Measurements from ENCODE around the gene ATP5F1D. TPM values are rescaled to one million over a fixed set of nuclear protein-coding genes. Genes with fewer than 3 reads are reported as not detected.
"Not testable (repeated sequence)": the region's sequence is repeated elsewhere in the genome, so short reads cannot be mapped to it uniquely, and the experiment has no call there.

ATP5F1D gene
- total and polyA plus RNA-seq, 7 experiments from 2014 or later = 90.6 to 302 (median 114) TPM

DNA sequence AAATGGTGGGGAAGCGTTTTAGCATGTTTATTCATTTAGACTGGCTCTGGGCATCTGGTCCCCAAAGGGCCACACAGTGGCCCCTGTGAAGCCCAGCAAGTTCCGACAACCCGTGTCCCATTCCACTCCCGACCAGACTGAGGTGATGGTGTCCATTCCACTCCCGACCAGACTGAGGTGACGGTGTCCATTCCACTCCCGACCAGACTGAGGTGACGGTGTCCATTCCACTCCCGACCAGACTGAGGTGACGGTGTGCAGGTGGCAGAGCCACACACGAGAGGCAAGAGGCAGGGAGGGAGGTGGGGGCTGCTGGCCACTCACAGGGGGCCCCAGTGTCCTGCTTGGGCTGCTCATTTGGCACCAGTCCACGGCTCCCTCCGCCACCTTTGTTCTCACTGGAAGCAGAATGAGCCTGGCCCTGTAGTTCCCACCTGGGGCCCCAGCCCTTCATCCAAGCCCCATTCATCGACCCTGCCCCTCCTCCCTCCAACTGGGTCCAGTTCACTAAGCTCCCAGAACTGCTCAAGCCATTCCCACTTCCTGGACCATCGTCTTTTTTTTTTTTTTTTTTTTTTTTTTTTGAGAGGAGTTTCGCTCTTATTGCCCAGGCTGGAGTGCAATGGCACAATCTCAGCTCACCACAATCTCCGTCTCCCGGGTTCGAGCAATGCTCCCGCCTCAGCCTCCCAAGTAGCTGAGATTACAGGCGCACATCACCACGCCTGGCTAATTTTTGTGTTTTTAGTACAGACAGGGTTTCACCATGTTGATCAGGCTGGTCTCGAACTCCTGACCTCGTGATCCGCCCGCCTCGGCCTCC is 4.9 kb downstream of the ATP5F1D start:
- ATAC-seq; H3K36me3 Mint-ChIP-seq; H3K27ac ChIP-seq (ENCODE audit: low read depth, low read length); H3K27me3 ChIP-seq (ENCODE audit: control insufficient read depth in 2 of 2, insufficient read depth in 2 of 2, low read length in 2 of 2); H3K9me3 Mint-ChIP-seq; H3K9me3 ChIP-seq (ENCODE audit: control insufficient read depth in 2 of 3, low read length in 3 of 3); H3K36me3 ChIP-seq (ENCODE audit: control insufficient read depth in 2 of 3, insufficient read depth in 3 of 3, low read length in 3 of 3); H3K4me3 ChIP-seq (ENCODE audit: low read length); DNase-seq; H3K27me3 Mint-ChIP-seq: not testable (repeated sequence)
- peaks cover 3 to 24% (median 9%) of the 10 kb centered on the region in 7 donors for H3K4me1 Mint-ChIP-seq
- ChIA-PET CTCF (interaction anchor here (0.7 to 4.8 kb wide), 2 partner anchors 18 to 21 kb away, joined by 4 to 164 read pairs; partner anchors contain the start of gene CIRBP), POLR2A (interaction anchor here (0.6 to 7.7 kb wide), 5 partner anchors 16 to 262 kb away, joined by 3 to 366 read pairs (median 4); partner anchors contain the start of genes CIRBP and FAM174C)
- intact Hi-C loops (cut with micrococcal nuclease) = loop anchor here (10.0 kb wide), 4 partner anchors 158 to 582 kb away; partner anchors contain the start of genes DAZAP1 (in 1 of the 2), GAMT (in 1 of the 2), PTBP1 (in 1 of the 2) and RNF126 (in 1 of the 2)
- H3K27ac Mint-ChIP-seq = peak overlapping the region in 3 of 9 donors; percentile 26 to 82 (median 60)
- H3K4me1 ChIP-seq (ENCODE audit: control insufficient read depth in 2 of 2, insufficient read depth in 2 of 2, low read length in 2 of 2) = peaks cover 21 to 22% of the 10 kb centered on the region in 2 donors
- H3K4me3 Mint-ChIP-seq = peak overlapping the region in 4 of 10 donors; percentile 30 to 74 (median 46)

- ChIA-PET POLR2A (interaction anchor here (7.7 kb wide), 1 partner anchor 15 kb away, joined by 366 read pairs; the partner anchor contains the start of gene CIRBP), CTCF (no interaction called here)
- Histone ChIP-seq H3K36me3 (ENCODE audit: control insufficient read depth in 2 of 3, insufficient read depth in 3 of 3, low read length in 3 of 3) (peaks cover 0 to 11% (median 0%) of the 10 kb centered on the region in 3 experiments), H3K4me3 (ENCODE audit: low read length) (no peak overlapping the region), H3K27me3 (ENCODE audit: control insufficient read depth in 2 of 2, insufficient read depth in 2 of 2, low read length in 2 of 2) (no peaks in the 10 kb centered on the region), H3K4me1 (ENCODE audit: control insufficient read depth in 2 of 2, insufficient read depth in 2 of 2, low read length in 2 of 2) (peaks cover 13 to 17% of the 10 kb centered on the region in 2 donors), H3K27ac (ENCODE audit: low read depth, low read length) (peak overlapping the region; percentile 79), H3K9me3 (ENCODE audit: control insufficient read depth in 2 of 3, low read length in 3 of 3) (no peaks in the 10 kb centered on the region)
- no peak for DNase-seq
- ATAC-seq = no peak
- Mint-ChIP-seq H3K9me3 (peaks cover 0 to 3% (median 0%) of the 10 kb centered on the region in 11 donors), H3K4me3 (peak overlapping the region in 6 of 10 donors; percentile 3 to 73 (median 42)), H3K36me3 (peaks cover 0 to 9% (median 0%) of the 10 kb centered on the region in 5 donors), H3K27me3 (no peaks in the 10 kb centered on the region), H3K4me1 (peaks cover 0 to 14% (median 9%) of the 10 kb centered on the region in 7 donors), H3K27ac (peak overlapping the region in 3 of 9 donors; percentile 17 to 65 (median 25))
- intact Hi-C loops (cut with micrococcal nuclease) = loop anchor here (2.0 to 10.0 kb wide), 7 partner anchors 157 to 583 kb away; partner anchors contain the start of genes DAZAP1 (in 1 of the 2), GAMT (in 1 of the 2), PCSK4 (in 1 of the 2) and PTBP1 (in 1 of the 2)
Observed at GRCh38 chr19:1247748-1248138, 6.2 kb downstream of the ATP5F1D start.

- Mint-ChIP-seq H3K27ac (peak within 1 kb of the TSS in 6 of 9 donors; percentile 38 to 88 (median 71)), H3K9me3 (peaks cover 0 to 3% (median 0%) of the 10 kb centered on the region in 11 donors), H3K27me3 (no peaks in the 10 kb centered on the region), H3K4me3 (peak within 1 kb of the TSS; percentile 23 to 95 (median 68)), H3K36me3 (peaks cover 0 to 9% (median 0%) of the 10 kb centered on the region in 5 donors), H3K4me1 (peaks cover 0 to 10% (median 9%) of the 10 kb centered on the region in 7 donors)
- Histone ChIP-seq H3K27me3 (ENCODE audit: control insufficient read depth in 2 of 2, insufficient read depth in 2 of 2, low read length in 2 of 2) (no peaks in the 10 kb centered on the region), H3K4me1 (ENCODE audit: control insufficient read depth in 2 of 2, insufficient read depth in 2 of 2, low read length in 2 of 2) (peaks cover 16 to 18% of the 10 kb centered on the region in 2 donors), H3K36me3 (ENCODE audit: control insufficient read depth in 2 of 3, insufficient read depth in 3 of 3, low read length in 3 of 3) (peaks cover 0 to 11% (median 0%) of the 10 kb centered on the region in 3 experiments), H3K27ac (ENCODE audit: low read depth, low read length) (peak within 1 kb of the TSS; percentile 94), H3K9me3 (ENCODE audit: control insufficient read depth in 2 of 3, low read length in 3 of 3) (no peaks in the 10 kb centered on the region), H3K4me3 (ENCODE audit: low read length) (peak within 1 kb of the TSS; percentile 64)
- POLR2A ChIA-PET = interaction anchor here (0.7 to 2.2 kb wide), 5 partner anchors 13 to 168 kb away, joined by 3 to 20 read pairs (median 4); partner anchors contain the start of gene CIRBP
- CTCF ChIA-PET = interaction anchor here (0.9 to 1.0 kb wide), 2 partner anchors 15 to 18 kb away, joined by 4 to 5 read pairs; no protein-coding TSS in a partner anchor
- peak; percentile 43 to 85 (median 61) for DNase-seq
- ATAC-seq = peak; percentile 21
- intact Hi-C loops (cut with micrococcal nuclease) = loop anchor here (2.0 to 10.0 kb wide), 7 partner anchors 157 to 583 kb away; partner anchors contain the start of genes DAZAP1 (in 1 of the 2), GAMT (in 1 of the 2), PCSK4 (in 1 of the 2) and PTBP1 (in 1 of the 2)
Observed at GRCh38 chr19:1248139-1248785, 6.7 kb downstream of the ATP5F1D start, which contains the start of gene MIDN. Gene MIDN (plus strand): TSS chr19:1248583. CDS start chr19:1250297, 1,714 bp downstream.

DNA sequence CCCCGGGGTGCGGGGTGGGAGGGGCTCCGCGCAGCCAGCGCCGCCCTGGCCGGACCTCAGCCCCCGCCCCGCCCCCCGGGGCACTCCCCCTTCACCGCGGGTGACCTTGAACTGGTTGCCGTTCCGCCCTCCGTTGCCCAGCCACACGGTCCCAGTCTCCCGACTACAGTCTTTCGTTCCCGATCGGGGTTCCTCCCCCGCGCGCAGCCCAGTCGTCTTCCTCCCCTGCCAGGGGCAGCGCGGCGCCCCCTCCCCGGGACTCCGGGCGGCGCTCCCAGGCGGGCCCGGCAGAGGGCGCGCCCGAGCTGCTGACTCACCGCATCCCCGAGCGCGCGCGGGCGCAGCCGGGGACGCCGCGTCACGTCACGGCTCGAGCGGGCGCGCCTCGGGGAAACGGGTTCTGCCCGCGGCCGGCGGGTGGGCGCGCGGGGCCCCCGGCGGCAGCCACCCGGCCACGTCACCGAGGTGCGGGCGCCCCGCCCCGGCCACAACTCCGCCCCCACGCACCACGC is 7.3 kb downstream of the ATP5F1D start:
- POLR2A ChIA-PET = interaction anchor here (0.7 to 2.2 kb wide), 5 partner anchors 12 to 169 kb away, joined by 3 to 20 read pairs (median 4); partner anchors contain the start of gene CIRBP
- peak overlapping the region; percentile 64 for H3K4me3 ChIP-seq (ENCODE audit: low read length)
- H3K27ac ChIP-seq (ENCODE audit: low read depth, low read length) = peak overlapping the region; percentile 94
- intact Hi-C loops (cut with micrococcal nuclease) = loop anchor here (1.0 to 10.0 kb wide), 14 partner anchors 10 to 584 kb away; partner anchors contain the start of genes CIRBP (in 2 of the 2), DAZAP1 (in 2 of the 2), GAMT (in 1 of the 2) and NDUFS7 (in 1 of the 2)
- H3K27ac Mint-ChIP-seq = peak overlapping the region in 4 of 9 donors; percentile 17 to 88 (median 66)
- H3K4me1 ChIP-seq (ENCODE audit: control insufficient read depth in 2 of 2, insufficient read depth in 2 of 2, low read length in 2 of 2) = peaks cover 22 to 24% of the 10 kb centered on the region in 2 donors
- H3K36me3 ChIP-seq (ENCODE audit: control insufficient read depth in 2 of 3, insufficient read depth in 3 of 3, low read length in 3 of 3) = peaks cover 0 to 14% (median 1%) of the 10 kb centered on the region in 3 experiments
- H3K9me3 ChIP-seq (ENCODE audit: control insufficient read depth in 2 of 3, low read length in 3 of 3) = no peaks in the 10 kb centered on the region
- peak; percentile 48 for ATAC-seq
- peak overlapping the region; percentile 23 to 82 (median 68) for H3K4me3 Mint-ChIP-seq
- peaks cover 0 to 3% (median 0%) of the 10 kb centered on the region in 11 donors for H3K9me3 Mint-ChIP-seq
- H3K27me3 Mint-ChIP-seq = no peaks in the 10 kb centered on the region
- peaks cover 0 to 11% (median 10%) of the 10 kb centered on the region in 7 donors for H3K4me1 Mint-ChIP-seq
- DNase-seq = peak; percentile 77 to 92 (median 88)
- no peaks in the 10 kb centered on the region for H3K27me3 ChIP-seq (ENCODE audit: control insufficient read depth in 2 of 2, insufficient read depth in 2 of 2, low read length in 2 of 2)
- CTCF ChIA-PET = interaction anchor here (0.9 to 1.0 kb wide), 2 partner anchors 15 to 17 kb away, joined by 4 to 5 read pairs; no protein-coding TSS in a partner anchor
- peaks cover 0 to 12% (median 0%) of the 10 kb centered on the region in 5 donors for H3K36me3 Mint-ChIP-seq

GRCh38 chr19:1249298-1249989 is 7.9 kb downstream of the ATP5F1D start:
- Mint-ChIP-seq H3K9me3 (peaks cover 0 to 3% (median 0%) of the 10 kb centered on the region in 11 donors), H3K4me1 (peaks cover 0 to 11% (median 10%) of the 10 kb centered on the region in 7 donors), H3K27ac (peak overlapping the region; percentile 62 to 95 (median 89)), H3K27me3 (no peaks in the 10 kb centered on the region), H3K36me3 (peaks cover 0 to 12% (median 0%) of the 10 kb centered on the region in 5 donors), H3K4me3 (peak overlapping the region; percentile 80 to 95 (median 88))
- peak; percentile 74 for ATAC-seq
- peak; percentile 88 to 97 (median 94) for DNase-seq
- Histone ChIP-seq H3K4me3 (ENCODE audit: low read length) (peak overlapping the region; percentile 63), H3K36me3 (ENCODE audit: control insufficient read depth in 2 of 3, insufficient read depth in 3 of 3, low read length in 3 of 3) (peaks cover 2 to 21% (median 8%) of the 10 kb centered on the region in 3 experiments), H3K9me3 (ENCODE audit: control insufficient read depth in 2 of 3, low read length in 3 of 3) (no peaks in the 10 kb centered on the region), H3K4me1 (ENCODE audit: control insufficient read depth in 2 of 2, insufficient read depth in 2 of 2, low read length in 2 of 2) (peaks cover 22 to 27% of the 10 kb centered on the region in 2 donors), H3K27me3 (ENCODE audit: control insufficient read depth in 2 of 2, insufficient read depth in 2 of 2, low read length in 2 of 2) (no peaks in the 10 kb centered on the region), H3K27ac (ENCODE audit: low read depth, low read length) (peak overlapping the region; percentile 94)
- POLR2A ChIA-PET = interaction anchor here (1.0 to 2.2 kb wide), 6 partner anchors 10 to 19 kb away, joined by 3 to 20 read pairs (median 6); partner anchors contain the start of gene CIRBP
- intact Hi-C loops (cut with micrococcal nuclease) = loop anchor here (1.0 to 10.0 kb wide), 14 partner anchors 10 to 585 kb away; partner anchors contain the start of genes CIRBP (in 2 of the 2), DAZAP1 (in 2 of the 2), GAMT (in 1 of the 2) and NDUFS7 (in 1 of the 2)
- CTCF ChIA-PET = interaction anchor here (0.9 to 1.0 kb wide), 2 partner anchors 14 to 17 kb away, joined by 4 to 5 read pairs; no protein-coding TSS in a partner anchor
